Brain microvascular endothelial cell (primary cell): ENCODE measurements around the gene FRMD3.

Experiments
- DNase-seq: peaks from one replicate; pipeline ENCODE4 v3.0.0-alpha.2; 2020
- H3K27ac ChIP-seq: fragments of 250-450 bp; sonication (Bioruptor Pico); 2 replicates; pipeline ENCODE4 v1.5.1; 2020; ENCODE audit warnings: mild to moderate bottlenecking, moderate library complexity
- H3K27me3 ChIP-seq: fragments of 250-450 bp; sonication (Bioruptor Pico); replicated peaks from 2 replicates; pipeline ENCODE4 v1.5.1; 2020; ENCODE audit warnings: mild to moderate bottlenecking
- H3K36me3 ChIP-seq: fragments of 250-450 bp; sonication (Bioruptor Pico); replicated peaks from 2 replicates; pipeline ENCODE4 v1.5.1; 2020; ENCODE audit warnings: mild to moderate bottlenecking
- H3K4me3 ChIP-seq: 2 replicates; pipeline ENCODE4 v1.5.1; 2011; ENCODE audit warnings: low read depth, mild to moderate bottlenecking, control low read depth, low read length, moderate library complexity
- CTCF ChIP-seq: IDR thresholded peaks from 2 replicates; pipeline ENCODE4 v1.5.1; 2011; ENCODE audit warnings: low read depth, mild to moderate bottlenecking, moderate library complexity, low read length, control low read depth, inconsistent platforms; ENCODE audit errors: missing control alignments
- in situ Hi-C: cut with HindIII; loops from 2 replicates; pipeline ENCODE4 v1.10.0; 2017; ENCODE audit warnings: low sequenced_read_pairs, low pct_ligation_motif_present

Gene FRMD3

GRCh38 chr9:83317244-83317643 lies 221.0 kb downstream of the FRMD3 start:
- Histone ChIP-seq H3K27me3 (no peaks in the 10 kb centered on the region), H3K36me3 (no peaks in the 10 kb centered on the region), H3K27ac (no peak overlapping the region), H3K4me3 (no peak overlapping the region)
- in situ Hi-C loops = no loop called here
- TF ChIP-seq CTCF = no peak
- DNase-seq = no peak

GRCh38 chr9:83315649-83316048 lies 222.6 kb downstream of the FRMD3 start:
- in situ Hi-C loops = no loop called here
- no peak for DNase-seq
- no peak overlapping the region for H3K4me3 ChIP-seq
- no peak overlapping the region for H3K27ac ChIP-seq
- TF ChIP-seq CTCF = no peak
- H3K27me3 ChIP-seq = no peaks in the 10 kb centered on the region
- H3K36me3 ChIP-seq = no peaks in the 10 kb centered on the region

- no peak overlapping the region for H3K27ac ChIP-seq
- no peak for DNase-seq
- no peak overlapping the region for H3K4me3 ChIP-seq
- H3K27me3 ChIP-seq = no peaks in the 10 kb centered on the region
- no peak for TF ChIP-seq CTCF
- in situ Hi-C loops = no loop called here
- H3K36me3 ChIP-seq = no peaks in the 10 kb centered on the region
Observed at GRCh38 chr9:83313781-83314180, 224.4 kb downstream of the FRMD3 start.

GRCh38 chr9:83312537-83312936 lies 225.7 kb downstream of the FRMD3 start:
- Histone ChIP-seq H3K36me3 (no peaks in the 10 kb centered on the region), H3K27ac (no peak overlapping the region), H3K27me3 (no peaks in the 10 kb centered on the region), H3K4me3 (no peak overlapping the region)
- in situ Hi-C loops = no loop called here
- no peak for TF ChIP-seq CTCF
- DNase-seq = no peak

- H3K4me3 ChIP-seq = no peak overlapping the region
- TF ChIP-seq CTCF = no peak
- no peak for DNase-seq
- no peaks in the 10 kb centered on the region for H3K27me3 ChIP-seq
- no peaks in the 10 kb centered on the region for H3K36me3 ChIP-seq
- in situ Hi-C loops = no loop called here
- H3K27ac ChIP-seq = no peak overlapping the region
Observed at GRCh38 chr9:83307066-83307724, 231.0 kb downstream of the FRMD3 start.

- TF ChIP-seq CTCF = no peak
- no peak overlapping the region for H3K4me3 ChIP-seq
- H3K36me3 ChIP-seq = no peaks in the 10 kb centered on the region
- DNase-seq = peak; percentile 53
- H3K27me3 ChIP-seq = no peaks in the 10 kb centered on the region
- H3K27ac ChIP-seq = no peak overlapping the region
- in situ Hi-C loops = no loop called here
Observed at GRCh38 chr9:83304686-83305085, 233.5 kb downstream of the FRMD3 start.
